ENCODE measurements around the gene PBRM1.

The PBRM1 gene

GRCh38 chr3:52685709-52686691 is at the start of gene PBRM1, which contains the start of gene GNL3:
Gene PBRM1 (minus strand): TSS chr3:52685913.
Gene GNL3 (plus strand): TSS chr3:52686032. CDS start chr3:52686093, 61 bp downstream.
- in situ Hi-C loops (cut with MboI; ENCODE audit: low sequenced_read_pairs): no loop called here

DNA sequence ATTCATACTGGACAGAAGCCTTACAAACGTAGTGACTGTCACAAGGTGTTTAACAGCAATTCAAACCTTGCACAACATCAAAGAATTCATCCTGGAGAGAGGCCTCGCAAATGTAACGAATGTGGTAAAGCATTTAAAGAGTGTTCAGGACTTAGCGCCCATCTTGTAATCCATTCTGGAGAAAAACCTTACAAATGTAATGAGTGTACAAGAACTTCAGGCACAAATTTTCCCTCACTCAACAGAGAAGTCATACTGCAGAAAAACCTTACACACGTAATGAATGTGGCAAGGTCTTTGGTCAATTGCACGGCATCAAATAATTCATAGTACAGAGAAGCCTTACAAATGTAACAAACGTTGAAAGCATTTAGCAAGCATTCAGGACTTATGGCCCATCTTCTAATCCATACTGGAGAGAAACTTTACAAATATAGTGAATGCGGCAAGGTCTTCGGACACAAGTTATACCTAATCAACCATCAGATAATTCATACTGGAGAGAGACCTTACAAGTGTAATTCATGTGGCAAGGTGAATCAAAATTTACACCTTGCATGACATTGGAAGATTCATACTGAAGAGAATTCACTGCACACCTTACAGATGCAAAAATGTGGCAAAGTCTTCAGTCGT is 47.7 kb upstream of the PBRM1 start:
- in situ Hi-C loops (cut with MboI; ENCODE audit: low sequenced_read_pairs): loop anchor here (25.0 kb wide), 2 partner anchors 204 to 354 kb away; no protein-coding TSS in a partner anchor

DNA sequence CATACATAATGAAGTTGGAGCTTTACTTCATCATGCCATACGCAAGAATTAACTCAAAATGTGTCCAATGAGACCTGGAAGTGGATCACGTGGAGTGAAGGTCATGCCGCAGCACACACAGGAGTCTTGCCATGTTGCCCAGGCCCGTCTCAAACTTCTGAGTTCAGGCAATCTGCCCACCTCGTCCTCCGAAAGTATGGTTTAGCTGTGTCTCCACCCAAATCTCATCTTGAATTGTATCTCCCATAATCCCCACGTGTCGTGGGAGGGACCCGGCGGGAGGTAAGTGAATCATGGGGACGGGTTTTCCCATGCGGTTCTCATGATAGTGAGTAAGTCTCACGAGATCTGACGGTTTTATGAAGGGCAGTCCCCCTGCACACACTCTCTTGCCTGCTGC is 45.9 kb upstream of the PBRM1 start:
- in situ Hi-C loops (cut with MboI; ENCODE audit: low sequenced_read_pairs): loop anchor here (25.0 kb wide), 2 partner anchors 206 to 356 kb away; no protein-coding TSS in a partner anchor

DNA sequence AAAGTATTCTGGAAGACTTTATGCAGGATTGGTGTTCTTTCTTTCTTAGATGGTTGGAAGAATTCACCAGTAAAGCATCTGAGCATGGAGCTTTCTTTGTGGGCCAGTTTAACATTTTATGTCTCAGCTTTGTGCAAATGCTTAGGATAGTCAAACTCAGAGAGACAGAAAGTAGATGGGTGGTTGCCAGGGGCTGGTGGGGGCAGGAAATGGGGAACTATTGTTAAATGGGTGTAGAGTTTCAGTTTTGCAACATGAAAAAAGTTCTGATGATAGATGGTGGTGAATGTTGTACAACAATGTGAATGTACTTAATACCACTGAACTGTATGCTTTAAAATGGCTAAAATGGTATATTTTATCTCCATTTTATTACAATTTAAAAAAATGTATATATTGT is 45.0 kb upstream of the PBRM1 start:
- in situ Hi-C loops (cut with MboI; ENCODE audit: low sequenced_read_pairs): loop anchor here (25.0 kb wide), 2 partner anchors 207 to 357 kb away; no protein-coding TSS in a partner anchor

GRCh38 chr3:52728753-52729152 is 43.0 kb upstream of the PBRM1 start:
- in situ Hi-C loops (cut with MboI; ENCODE audit: low sequenced_read_pairs): loop anchor here (25.0 kb wide), 2 partner anchors 209 to 359 kb away; no protein-coding TSS in a partner anchor

DNA sequence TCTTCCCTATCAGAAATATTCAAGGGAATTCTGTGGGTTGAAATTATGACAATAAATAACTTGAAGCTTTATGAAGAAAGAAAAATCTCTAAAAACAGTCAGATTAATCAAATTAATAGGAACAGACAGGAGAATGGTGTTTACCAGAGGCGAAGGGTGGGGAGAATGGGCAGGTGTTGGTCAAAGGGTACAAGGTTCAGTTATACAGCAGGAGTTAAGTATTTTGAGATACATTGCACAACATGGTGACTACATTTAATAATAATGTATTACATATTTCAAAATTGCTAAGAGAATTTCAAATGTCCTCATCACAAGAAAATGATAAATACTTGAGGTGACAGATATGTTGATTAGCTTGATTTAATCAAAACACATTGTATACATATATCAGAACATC is 38.8 kb upstream of the PBRM1 start:
- in situ Hi-C loops (cut with MboI; ENCODE audit: low sequenced_read_pairs): no loop called here

DNA sequence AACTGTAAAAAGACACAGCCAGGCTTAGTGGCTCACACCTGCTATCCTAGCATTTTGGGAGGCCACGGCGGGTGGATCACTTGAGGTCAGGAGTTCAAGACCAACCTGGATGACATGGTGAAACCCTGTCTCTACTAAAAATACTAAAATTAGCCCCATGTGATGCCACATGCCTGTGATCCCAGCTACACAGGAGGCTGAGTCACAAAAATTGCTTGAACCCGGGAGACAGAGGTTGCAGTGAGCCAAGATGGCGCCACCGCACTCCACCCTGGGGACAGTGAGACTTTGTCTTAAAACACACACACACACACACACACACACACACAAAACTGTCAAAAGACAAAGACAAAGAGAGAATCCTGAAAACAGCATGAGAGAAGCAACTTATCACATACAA is 38.2 kb upstream of the PBRM1 start:
- in situ Hi-C loops (cut with MboI; ENCODE audit: low sequenced_read_pairs): no loop called here

DNA sequence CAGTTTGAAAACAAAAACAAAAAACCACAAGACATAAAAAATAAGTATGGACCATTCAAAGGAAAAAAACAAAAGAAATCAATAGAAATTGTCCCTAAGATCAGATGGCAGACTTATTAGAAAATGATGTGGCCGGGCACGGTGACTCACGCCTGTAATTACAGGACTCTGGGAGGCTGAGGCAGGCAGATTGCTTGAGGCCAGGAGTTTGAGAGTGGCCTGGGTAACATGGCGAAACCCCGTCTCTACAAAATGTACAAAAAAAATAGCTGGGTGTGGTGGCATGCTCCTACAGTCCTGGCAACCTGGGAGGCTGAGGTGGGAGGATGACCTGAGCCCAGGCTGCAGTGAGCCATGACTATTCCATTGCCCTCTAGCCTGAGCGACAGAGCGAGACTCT is 36.8 kb upstream of the PBRM1 start:
- in situ Hi-C loops (cut with MboI; ENCODE audit: low sequenced_read_pairs): no loop called here

- in situ Hi-C loops (cut with MboI; ENCODE audit: low sequenced_read_pairs): no loop called here
Measured at GRCh38 chr3:52721730-52722008, 36.0 kb upstream of the PBRM1 start.

DNA sequence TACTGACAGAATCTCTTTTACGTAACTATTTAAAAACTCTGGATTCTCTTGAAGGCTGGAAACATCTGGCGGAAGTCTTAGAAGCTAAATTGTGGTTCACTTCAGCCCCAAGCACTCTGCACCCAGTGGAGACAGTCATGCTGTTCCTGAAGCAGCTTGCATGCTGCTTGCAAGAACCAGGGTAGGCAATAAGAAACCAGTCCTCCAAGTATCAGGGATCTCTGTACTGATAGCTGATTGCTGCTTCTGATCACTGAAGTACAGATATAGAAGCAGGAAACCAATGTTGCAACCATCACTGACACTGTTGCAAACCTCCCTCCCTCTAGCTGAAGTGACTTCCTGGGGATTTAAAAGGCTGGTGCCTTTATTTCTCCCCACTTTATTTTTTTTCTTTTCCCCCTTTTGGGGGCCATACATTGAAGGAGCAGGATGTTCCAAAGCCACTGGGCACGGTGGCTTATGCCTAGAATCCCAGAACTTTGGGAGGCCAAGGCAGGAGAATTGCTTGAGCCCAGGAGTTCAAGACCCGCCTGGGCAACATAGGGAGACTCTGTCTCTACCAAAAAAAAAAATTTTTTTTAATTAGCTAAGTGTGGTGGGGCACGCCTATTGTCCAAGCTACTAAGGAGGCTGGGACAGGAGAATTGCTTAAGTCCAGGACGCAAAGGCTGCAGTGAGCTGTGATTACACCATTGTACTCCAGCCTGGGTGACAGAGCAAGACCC is 35.5 kb upstream of the PBRM1 start:
- in situ Hi-C loops (cut with MboI; ENCODE audit: low sequenced_read_pairs): no loop called here

- in situ Hi-C loops (cut with MboI; ENCODE audit: low sequenced_read_pairs): no loop called here
Measured at GRCh38 chr3:52719618-52720017, 33.9 kb upstream of the PBRM1 start.

DNA sequence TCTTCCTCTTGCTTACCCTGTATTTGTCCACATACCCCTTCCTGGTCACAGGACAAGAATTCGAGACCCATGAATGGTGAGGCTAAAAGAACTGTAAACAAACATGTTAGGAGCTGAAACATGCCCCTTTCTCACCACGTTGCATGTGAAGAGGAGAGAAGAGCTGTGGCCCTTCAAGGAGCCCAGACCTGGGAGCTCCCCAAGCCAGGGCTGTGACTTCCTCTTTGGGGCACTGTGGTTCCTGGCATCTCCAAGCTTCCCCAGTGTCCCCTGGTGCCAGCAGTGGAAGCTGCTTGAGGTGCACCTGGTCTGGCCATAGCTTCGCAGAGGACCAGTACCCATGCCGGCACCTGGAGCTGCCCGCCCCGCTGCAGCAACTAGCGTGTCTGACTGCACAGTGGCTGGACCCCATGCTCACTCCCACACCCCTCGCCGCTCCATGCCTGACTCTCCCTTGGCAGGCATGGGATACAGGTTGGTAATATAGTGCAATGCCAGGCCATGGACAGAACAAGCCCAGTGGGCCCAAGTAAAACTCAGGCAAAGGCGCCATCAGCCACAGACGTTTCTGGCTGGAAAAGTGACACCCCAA is 30.1 kb upstream of the PBRM1 start:
- in situ Hi-C loops (cut with MboI; ENCODE audit: low sequenced_read_pairs): no loop called here

DNA sequence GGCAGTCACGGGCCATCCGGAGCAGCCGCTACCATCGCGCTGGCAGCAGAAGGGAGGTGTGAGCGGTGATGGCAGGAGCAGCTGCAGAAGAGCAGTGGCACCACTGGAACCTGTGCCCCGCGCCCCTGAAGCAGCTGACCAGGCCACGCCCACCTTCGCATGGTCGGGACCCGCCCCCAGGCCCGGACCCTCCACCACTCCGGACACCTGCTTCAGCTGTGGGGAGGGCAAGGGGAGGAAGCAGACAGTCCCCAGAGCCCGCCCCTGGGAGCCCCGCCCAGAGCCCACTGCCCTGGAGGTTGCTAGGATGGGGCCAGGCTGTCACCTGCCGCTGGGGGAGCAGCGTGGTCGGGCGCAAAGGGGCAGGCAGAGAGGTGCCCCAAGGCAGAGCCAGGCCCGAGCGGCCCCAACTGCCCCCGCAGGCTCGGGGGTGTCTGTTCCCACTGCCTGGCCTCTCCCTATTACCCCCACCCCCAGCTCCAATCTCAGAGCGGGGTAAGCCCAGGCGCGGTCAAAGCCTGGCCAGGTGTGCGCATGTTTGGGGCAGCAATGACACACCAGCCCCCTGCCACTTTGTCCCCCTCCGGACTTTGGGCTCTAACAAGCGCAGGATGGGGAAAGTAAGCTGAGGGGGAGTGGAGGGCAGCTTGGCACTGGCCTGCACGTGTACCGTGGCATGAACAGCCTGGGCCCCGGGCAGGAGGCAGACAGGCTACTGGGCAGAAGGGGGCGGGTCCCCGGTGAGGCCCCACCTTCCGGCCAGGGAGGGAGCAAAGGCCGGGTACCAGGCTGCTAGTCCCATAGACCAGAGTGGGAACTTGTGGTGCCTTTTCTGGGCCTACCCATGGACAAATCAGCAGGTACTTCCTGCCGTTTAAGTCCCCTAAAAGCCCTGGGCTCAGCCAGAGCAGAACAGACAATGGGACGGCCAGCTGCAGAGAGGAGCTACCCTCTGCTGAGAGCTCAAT is 28.9 kb upstream of the PBRM1 start:
- in situ Hi-C loops (cut with MboI; ENCODE audit: low sequenced_read_pairs): no loop called here

GRCh38 chr3:52712291-52713212 is 26.8 kb upstream of the PBRM1 start:
- in situ Hi-C loops (cut with MboI; ENCODE audit: low sequenced_read_pairs): no loop called here

DNA sequence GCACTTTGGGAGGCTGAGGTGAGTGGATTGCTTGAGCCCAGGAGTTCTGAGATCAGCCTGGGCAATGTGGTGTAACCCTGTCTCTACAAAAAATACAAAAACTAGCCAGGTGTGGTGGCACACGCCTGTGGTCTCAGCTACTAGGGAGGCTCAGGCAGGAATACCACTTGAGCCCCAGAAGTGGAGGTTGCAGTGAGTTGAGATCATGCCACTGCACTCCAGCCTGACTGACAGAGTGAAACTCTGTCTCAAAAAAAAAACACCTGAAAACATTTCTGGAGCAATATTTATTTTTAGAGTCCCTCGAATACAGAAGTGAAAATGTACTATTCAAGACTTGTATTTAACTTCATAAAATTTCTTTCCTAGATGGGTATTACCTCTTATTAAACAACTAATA is 24.8 kb upstream of the PBRM1 start:
- in situ Hi-C loops (cut with MboI; ENCODE audit: low sequenced_read_pairs): no loop called here

GRCh38 chr3:52707585-52707984 is 21.9 kb upstream of the PBRM1 start:
- in situ Hi-C loops (cut with MboI; ENCODE audit: low sequenced_read_pairs): no loop called here

DNA sequence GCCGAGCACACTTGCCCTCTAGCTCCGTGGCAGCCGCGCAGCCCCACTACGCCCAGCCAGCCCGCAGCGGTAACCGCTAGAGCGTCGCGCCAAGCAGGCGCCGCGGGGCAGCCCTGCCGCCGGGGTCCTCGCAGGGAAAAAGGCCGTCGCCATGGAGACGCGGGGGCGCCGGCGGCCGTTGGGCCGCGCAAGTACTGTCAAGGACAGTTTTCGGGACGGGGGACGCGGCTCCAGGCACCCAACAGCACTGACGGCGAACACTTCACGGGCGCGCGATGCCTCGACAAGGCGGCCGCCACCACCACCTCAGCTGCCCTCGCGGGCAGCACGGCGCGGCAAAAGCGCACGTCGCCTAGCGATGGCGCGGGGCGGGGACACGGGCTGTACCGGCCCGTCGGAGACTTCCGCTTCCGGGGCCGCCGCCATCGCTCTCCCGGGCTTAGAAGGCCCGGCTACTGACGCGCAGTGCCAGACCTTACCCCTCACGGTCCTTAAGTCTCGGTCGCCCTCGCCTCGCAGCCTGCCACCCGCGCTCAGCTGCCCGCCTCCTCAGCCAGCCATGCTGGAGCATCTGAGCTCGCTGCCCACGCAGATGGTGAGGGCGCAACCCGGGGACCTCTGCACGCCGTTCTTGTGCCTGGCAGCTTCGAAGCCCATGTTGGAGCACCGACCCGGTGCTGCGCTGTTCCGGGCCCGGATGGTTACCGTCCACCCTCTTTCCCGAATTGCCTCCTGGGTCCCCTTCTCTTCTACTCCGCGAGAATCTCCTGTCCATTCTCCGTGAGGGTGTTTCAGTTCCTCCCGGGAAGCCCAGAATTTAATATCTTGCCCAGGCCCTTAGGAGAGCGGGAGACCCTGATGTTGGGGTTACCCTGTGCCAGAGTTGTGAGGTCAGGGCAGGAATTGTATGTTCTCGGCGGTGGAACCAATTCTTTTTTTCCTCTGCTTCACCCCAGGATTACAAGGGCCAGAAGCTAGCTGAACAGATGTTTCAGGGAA is 20.3 kb upstream of the PBRM1 start, which contains the start of the genes GLT8D1 and SPCS1:
TSS of gene GLT8D1 (minus strand) at position 104 of the 999 bp plus-strand sequence. CDS start 5,331 bp downstream, outside the sequence.
TSS of gene SPCS1 (plus strand) at position 419 of the 999 bp plus-strand sequence. CDS start at position 560, 141 bp downstream.
- in situ Hi-C loops (cut with MboI; ENCODE audit: low sequenced_read_pairs): no loop called here

- in situ Hi-C loops (cut with MboI; ENCODE audit: low sequenced_read_pairs): no loop called here
Measured at GRCh38 chr3:52705438-52705687, 19.6 kb upstream of the PBRM1 start.
